ENCODE measurements around the gene PHTF2. TPM values are rescaled to one million over a fixed set of nuclear protein-coding genes. Genes with fewer than 3 reads are reported as not detected.

PHTF2 gene
- total and polyA plus RNA-seq, 2 of the 4 experiments (the other 2 are of a cell fraction) = 28.3 to 69.9 TPM

DNA sequence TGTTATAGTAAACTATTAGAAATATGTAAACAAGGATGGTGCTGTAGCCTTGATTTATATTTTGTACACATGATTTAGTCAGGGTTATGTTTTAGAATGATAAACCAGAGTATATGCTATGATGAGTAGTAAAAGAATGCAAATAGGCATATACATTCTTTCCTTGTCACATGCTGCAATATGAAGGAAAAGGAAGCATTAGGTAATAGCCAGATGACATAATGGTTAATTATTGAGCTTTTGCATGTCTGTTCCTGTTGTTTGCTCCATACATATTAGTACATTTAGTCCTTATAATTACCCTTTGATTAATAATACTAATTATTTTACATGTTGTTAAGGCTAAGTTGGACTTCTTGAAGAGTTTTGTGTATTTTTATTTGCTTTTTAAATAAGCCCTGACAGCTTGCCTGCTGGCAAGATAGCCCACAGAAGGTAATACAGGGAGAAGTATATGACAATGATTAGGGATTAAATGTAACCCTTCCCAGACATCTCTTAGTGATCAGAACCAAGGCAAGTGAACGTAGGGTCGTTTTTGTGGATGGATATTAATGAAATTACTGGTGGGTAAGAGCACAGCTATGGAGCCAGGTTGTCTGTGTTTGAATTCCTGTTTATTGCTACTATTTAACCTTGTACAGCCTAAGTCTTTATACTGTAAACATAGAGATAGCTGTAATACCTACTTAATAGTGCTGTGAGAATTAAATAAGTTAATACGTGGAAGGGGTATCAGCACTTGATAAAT, 68.4 kb downstream of the PHTF2 start:
- POLR2A ChIA-PET (ENCODE audit: unreplicated experiment) = no interaction called here
- BruUV-seq (replicated peaks) = no TSS peak
- TF ChIP-seq RAD21 (IDR thresholded peaks at IDR 0.05; ENCODE audit: low read length) (no peak), BHLHE40 (IDR thresholded peaks at IDR 0.05; ENCODE audit: low read depth, low read length) (peak; percentile 50; the same call in 1 of the 2 replicates), NFE2L2 (IDR thresholded peaks at IDR 0.05; ENCODE audit: low read depth, low read length) (no peak), MXI1 (IDR thresholded peaks at IDR 0.05; ENCODE audit: borderline replicate concordance, low read depth, low read length) (no peak), CEBPB (IDR thresholded peaks at IDR 0.05; ENCODE audit: low read depth, low read length) (peak; percentile 93), RCOR1 (IDR thresholded peaks at IDR 0.05; ENCODE audit: insufficient replicate concordance, low read length) (no peak), SMC3 (IDR thresholded peaks at IDR 0.05; ENCODE audit: low read depth, low read length) (no peak), FOS (IDR thresholded peaks at IDR 0.05; ENCODE audit: low read depth, low read length) (peak; percentile 41; the same call in 1 of the 2 replicates), POLR2A (IDR thresholded peaks at IDR 0.05; ENCODE audit: low read depth, low read length) (no peak), MAZ (IDR thresholded peaks at IDR 0.05; ENCODE audit: borderline replicate concordance, low read depth, low read length) (no peak)
- TF ChIP-seq, protein P1, sequence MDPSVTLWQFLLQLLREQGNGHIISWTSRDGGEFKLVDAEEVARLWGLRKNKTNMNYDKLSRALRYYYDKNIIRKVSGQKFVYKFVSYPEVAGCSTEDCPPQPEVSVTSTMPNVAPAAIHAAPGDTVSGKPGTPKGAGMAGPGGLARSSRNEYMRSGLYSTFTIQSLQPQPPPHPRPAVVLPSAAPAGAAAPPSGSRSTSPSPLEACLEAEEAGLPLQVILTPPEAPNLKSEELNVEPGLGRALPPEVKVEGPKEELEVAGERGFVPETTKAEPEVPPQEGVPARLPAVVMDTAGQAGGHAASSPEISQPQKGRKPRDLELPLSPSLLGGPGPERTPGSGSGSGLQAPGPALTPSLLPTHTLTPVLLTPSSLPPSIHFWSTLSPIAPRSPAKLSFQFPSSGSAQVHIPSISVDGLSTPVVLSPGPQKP (IDR thresholded peaks at IDR 0.05; ENCODE audit: borderline replicate concordance, low read depth, low read length) = no peak
- TF ChIP-seq, protein P2, sequence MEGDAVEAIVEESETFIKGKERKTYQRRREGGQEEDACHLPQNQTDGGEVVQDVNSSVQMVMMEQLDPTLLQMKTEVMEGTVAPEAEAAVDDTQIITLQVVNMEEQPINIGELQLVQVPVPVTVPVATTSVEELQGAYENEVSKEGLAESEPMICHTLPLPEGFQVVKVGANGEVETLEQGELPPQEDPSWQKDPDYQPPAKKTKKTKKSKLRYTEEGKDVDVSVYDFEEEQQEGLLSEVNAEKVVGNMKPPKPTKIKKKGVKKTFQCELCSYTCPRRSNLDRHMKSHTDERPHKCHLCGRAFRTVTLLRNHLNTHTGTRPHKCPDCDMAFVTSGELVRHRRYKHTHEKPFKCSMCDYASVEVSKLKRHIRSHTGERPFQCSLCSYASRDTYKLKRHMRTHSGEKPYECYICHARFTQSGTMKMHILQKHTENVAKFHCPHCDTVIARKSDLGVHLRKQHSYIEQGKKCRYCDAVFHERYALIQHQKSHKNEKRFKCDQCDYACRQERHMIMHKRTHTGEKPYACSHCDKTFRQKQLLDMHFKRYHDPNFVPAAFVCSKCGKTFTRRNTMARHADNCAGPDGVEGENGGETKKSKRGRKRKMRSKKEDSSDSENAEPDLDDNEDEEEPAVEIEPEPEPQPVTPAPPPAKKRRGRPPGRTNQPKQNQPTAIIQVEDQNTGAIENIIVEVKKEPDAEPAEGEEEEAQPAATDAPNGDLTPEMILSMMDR (conservative IDR thresholded peaks at IDR 0.05; ENCODE audit: low read depth, low read length) = no peak
- TF ChIP-seq, protein P3, sequence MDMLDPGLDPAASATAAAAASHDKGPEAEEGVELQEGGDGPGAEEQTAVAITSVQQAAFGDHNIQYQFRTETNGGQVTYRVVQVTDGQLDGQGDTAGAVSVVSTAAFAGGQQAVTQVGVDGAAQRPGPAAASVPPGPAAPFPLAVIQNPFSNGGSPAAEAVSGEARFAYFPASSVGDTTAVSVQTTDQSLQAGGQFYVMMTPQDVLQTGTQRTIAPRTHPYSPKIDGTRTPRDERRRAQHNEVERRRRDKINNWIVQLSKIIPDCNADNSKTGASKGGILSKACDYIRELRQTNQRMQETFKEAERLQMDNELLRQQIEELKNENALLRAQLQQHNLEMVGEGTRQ (IDR thresholded peaks at IDR 0.05; ENCODE audit: low read depth, low read length) = peak; percentile 88

More for the DNA sequence above, 68.4 kb downstream of the PHTF2 start:
- Histone ChIP-seq H2AK5ac (ENCODE audit: low read depth, low read length) (peak overlapping the region; percentile 86; the same call in 1 of the 2 replicates), H3K18ac (ENCODE audit: low read depth, low read length) (peak overlapping the region; percentile 75), H3K23ac (ENCODE audit: low read depth, low read length) (peak overlapping the region; percentile 53; the same call in 1 of the 2 replicates), H2BK20ac (ENCODE audit: low read depth, low read length) (peak overlapping the region; percentile 38; the same call in 1 of the 2 replicates), H3K9me3 (ENCODE audit: control insufficient read depth, insufficient read depth, low read length) (no peaks in the 10 kb centered on the region), H2AK9ac (replicated peaks; ENCODE audit: low read depth, low read length, poor library complexity) (no peak overlapping the region), H3K27me3 (ENCODE audit: control insufficient read depth, insufficient read depth, low read length) (no peaks in the 10 kb centered on the region), H2BK5ac (ENCODE audit: low read depth, low read length, poor library complexity, severe bottlenecking) (peak overlapping the region; percentile 96), H3K9ac (ENCODE audit: low read depth, low read length) (peak overlapping the region; percentile 36; the same call in 1 of the 2 replicates), H3K27ac (ENCODE audit: insufficient read depth, low read length) (peak overlapping the region; percentile 50), H3K4me2 (ENCODE audit: low read depth, low read length) (peak overlapping the region; percentile 46; the same call in 1 of the 2 replicates), H2BK15ac (ENCODE audit: low read depth, low read length) (0 out of 3 replicates have a peak overlapping the region, but pooled peaks have one; percentile 45), H2AFZ (replicated peaks; ENCODE audit: low read length, poor library complexity) (no peak overlapping the region), H3K14ac (replicated peaks; ENCODE audit: low read depth, low read length) (peak overlapping the region; percentile 69), H3K4me1 (ENCODE audit: control insufficient read depth, insufficient read depth, low read length) (peaks cover 5% of the 10 kb centered on the region), H4K20me1 (ENCODE audit: insufficient read depth, low read length) (no peaks in the 10 kb centered on the region; the same call in 1 of the 2 replicates), H3K4me3 (ENCODE audit: insufficient read depth, low read depth, low read length) (no peak overlapping the region), H3K56ac (ENCODE audit: extremely low read depth, insufficient read depth, low read length) (peak overlapping the region; percentile 83; the same call in 1 of the 2 replicates), H3K4ac (ENCODE audit: low read depth, low read length) (peak overlapping the region; percentile 51; the same call in 1 of the 2 replicates), H3K36me3 (ENCODE audit: control insufficient read depth, insufficient read depth, low read length) (no peaks in the 10 kb centered on the region; the same call in 1 of the 2 replicates), H3K9me1 (ENCODE audit: insufficient read depth, low read length) (no peaks in the 10 kb centered on the region), H2BK120ac (ENCODE audit: low read depth, low read length) (peak overlapping the region; percentile 85), H4K91ac (ENCODE audit: insufficient read depth, low read depth, low read length) (peak overlapping the region; percentile 65; the same call in 1 of the 2 replicates), H4K8ac (ENCODE audit: low read depth in 2 of 2, low read length in 2 of 2) (peak overlapping the region; percentile 36 to 67; a peak in 2 of 4 replicates), H3K79me1 (ENCODE audit: low read depth in 1 of 2, low read length in 2 of 2) (peaks cover 6 to 34% of the 10 kb centered on the region in 2 experiments), H4K5ac (ENCODE audit: low read depth, low read length) (peak overlapping the region; percentile 69; the same call in 1 of the 2 replicates)
- intact Hi-C loops (cut with micrococcal nuclease) (loop anchor here (2.0 kb wide), 1 partner anchor 68 kb away; the partner anchor contains the start of genes PHTF2 and TMEM60), dilution Hi-C loops (cut with HindIII; ENCODE audit: low sequenced_read_pairs, unreplicated experiment) (no loop called here), in situ Hi-C loops (cut with MboI; ENCODE audit: low sequenced_read_pairs) (no loop called here)
- CTCF ChIA-PET = interaction anchor here (0.9 kb wide), 1 partner anchor 107 kb away, joined by 4 read pairs; no protein-coding TSS in a partner anchor
- DNase-seq (peak; percentile 87), ATAC-seq (ENCODE audit: low read depth) (peak; percentile 88)
- no CpG with 5 or more reads among the region's 3 CpGs for WGBS, 2 experiments (ENCODE audit: extremely low coverage in 2 of 2, insufficient read length in 1 of 2)

Measured in IMR-90 (cell line).